Effector CD8-positive, alpha-beta T cell (primary cell): ENCODE measurements around the gene LMAN2L.

Experiments
- DNase-seq: peaks from one replicate; lab custom pipeline; 2025; lab: John Stamatoyannopoulos, UW

LMAN2L gene

GRCh38 chr2:96760036-96760985, 20.4 kb upstream of the LMAN2L start, which contains the start of gene CNNM4:
TSS of gene CNNM4 (plus strand) at chr2:96760902. CDS start at chr2:96761000, 98 bp downstream.
- peak; percentile 87 for DNase-seq

- DNase-seq, result no peak
Observed at GRCh38 chr2:96759548-96759947, 19.7 kb upstream of the LMAN2L start.

- no peak for DNase-seq
Observed at GRCh38 chr2:96758987-96759386, 19.1 kb upstream of the LMAN2L start.

GRCh38 chr2:96757477-96757860, 17.6 kb upstream of the LMAN2L start:
- DNase-seq, result no peak

GRCh38 chr2:96756788-96757476, 17.1 kb upstream of the LMAN2L start:
- DNase-seq, result no peak

GRCh38 chr2:96754317-96754716, 14.5 kb upstream of the LMAN2L start:
- no peak for DNase-seq

- no peak for DNase-seq
Observed at GRCh38 chr2:96753661-96754282, 13.9 kb upstream of the LMAN2L start.

GRCh38 chr2:96751800-96752199, 11.9 kb upstream of the LMAN2L start:
- DNase-seq, result no peak

- no peak for DNase-seq
Observed at GRCh38 chr2:96747061-96747617, 7.3 kb upstream of the LMAN2L start.

GRCh38 chr2:96739076-96739632, 710 bp downstream of the LMAN2L start:
- no peak for DNase-seq

GRCh38 chr2:96737831-96738230, 2.0 kb downstream of the LMAN2L start:
- no peak for DNase-seq

- no peak for DNase-seq
Observed at GRCh38 chr2:96737251-96737650, 2.6 kb downstream of the LMAN2L start.

GRCh38 chr2:96734880-96735583, 4.8 kb downstream of the LMAN2L start:
- no peak for DNase-seq

GRCh38 chr2:96733931-96734330, 5.9 kb downstream of the LMAN2L start:
- DNase-seq, result no peak

GRCh38 chr2:96730212-96730611, 9.7 kb downstream of the LMAN2L start:
- DNase-seq, result no peak

- DNase-seq, result no peak
Observed at GRCh38 chr2:96729748-96730147, 10.1 kb downstream of the LMAN2L start.

GRCh38 chr2:96727431-96727830, 12.4 kb downstream of the LMAN2L start:
- DNase-seq, result no peak

- no peak for DNase-seq
Observed at GRCh38 chr2:96726131-96726530, 13.7 kb downstream of the LMAN2L start.

- DNase-seq, result no peak
Observed at GRCh38 chr2:96716388-96716787, 23.5 kb downstream of the LMAN2L start.

- no peak for DNase-seq
Observed at GRCh38 chr2:96715658-96716057, 24.2 kb downstream of the LMAN2L start.

GRCh38 chr2:96710985-96711384, 28.9 kb downstream of the LMAN2L start:
- no peak for DNase-seq
